Peyer's patch (tissue), 4 donors: Measurements from ENCODE around the gene ERC1. TPM values are rescaled to one million over a fixed set of nuclear protein-coding genes. Genes with fewer than 3 reads are reported as not detected.

Experiments
- DNase-seq, 3 donors: peaks; one replicate each; pipeline ENCODE4 v3.0.0-alpha.2; 2017 to 2019
- H3K27ac ChIP-seq, 4 donors: fragments of 200-600 bp; sonication (generic); one replicate each; pipeline ENCODE4 v1.5.1; 2016 to 2019
- H3K27me3 ChIP-seq, 2 donors: fragments of 200-600 bp; sonication (generic); one replicate each; pipeline ENCODE4 v1.5.1; 2019
- H3K36me3 ChIP-seq, 3 donors: fragments of 200-600 bp; sonication (generic); one replicate each; pipeline ENCODE4 v1.5.1; 2016 to 2019
- H3K4me1 ChIP-seq, 4 donors: fragments of 200-600 bp; sonication (generic); one replicate each; pipeline ENCODE4 v1.5.1; 2016 to 2019
- H3K4me3 ChIP-seq, 4 donors: fragments of 200-600 bp; sonication (generic); 1 replicate in 3 of 4; 2 replicates in 1 of 4; pipeline ENCODE4 v1.5.1; 2016 to 2019; ENCODE audit warnings: mild to moderate bottlenecking in 1 of 4
- H3K9me3 ChIP-seq, 4 donors: fragments of 200-600 bp; sonication (generic); one replicate each; pipeline ENCODE4 v1.5.1; 2016 to 2019; ENCODE audit warnings: mild to moderate bottlenecking in 1 of 4
- CTCF ChIP-seq, 6 experiments: fragments of 450-650 bp in 4 of 6; fragments of 200-600 bp in 2 of 6; sonication (generic) in 1 of 6; IDR thresholded peaks; one replicate each; pipeline ENCODE4 v1.5.1; 2017 to 2019; ENCODE audit warnings: antibody characterized with exemption in 6 of 6, mild to moderate bottlenecking in 3 of 6, moderate library complexity in 1 of 6
- POLR2A ChIP-seq, 2 donors: fragments of 450-650 bp; IDR thresholded peaks; one replicate each; pipeline ENCODE4 v1.5.1; 2017; ENCODE audit warnings: antibody characterized with exemption in 2 of 2, mild to moderate bottlenecking in 2 of 2, moderate library complexity in 2 of 2
- total RNA-seq, 4 donors: library from RNA; depleted of rRNA; stranded (reverse); fragments of >200 nt; gene quantifications; one replicate each; pipeline ENCODE4 v1.1.0, GENCODE V29; 2016

ERC1 gene
- total RNA-seq, 4 donors from 2014 or later: 26.5 to 184 (median 31.7) TPM

DNA sequence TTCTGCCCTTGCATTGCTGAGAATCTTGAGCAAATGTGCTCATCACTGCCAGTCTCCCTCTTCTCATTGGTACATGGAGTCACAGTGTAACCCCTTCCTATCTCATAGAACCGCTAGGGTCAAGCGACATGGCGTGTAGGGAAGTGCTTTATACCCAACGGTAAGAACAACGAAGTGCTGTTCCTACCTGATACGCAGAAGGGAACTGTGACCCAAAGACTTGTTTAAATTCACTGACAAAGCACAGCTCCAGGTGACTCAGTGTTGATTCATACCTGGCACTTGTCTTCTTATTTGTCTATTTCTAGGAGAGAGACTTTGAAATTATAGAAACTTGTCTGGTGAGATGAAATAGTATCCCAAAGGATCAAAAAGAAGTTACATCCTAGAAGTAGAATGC, 549.7 kb downstream of the ERC1 start:
- no peak overlapping the region for H3K4me3 ChIP-seq
- no peaks in the 10 kb centered on the region for H3K27me3 ChIP-seq
- no peaks in the 10 kb centered on the region for H3K9me3 ChIP-seq
- no peaks in the 10 kb centered on the region for H3K4me1 ChIP-seq
- DNase-seq: no peak
- no peak for TF ChIP-seq CTCF (IDR thresholded peaks at IDR 0.05)
- no peak for TF ChIP-seq POLR2A (IDR thresholded peaks at IDR 0.05)
- no peak overlapping the region for H3K27ac ChIP-seq
- H3K36me3 ChIP-seq: no peaks in the 10 kb centered on the region

DNA sequence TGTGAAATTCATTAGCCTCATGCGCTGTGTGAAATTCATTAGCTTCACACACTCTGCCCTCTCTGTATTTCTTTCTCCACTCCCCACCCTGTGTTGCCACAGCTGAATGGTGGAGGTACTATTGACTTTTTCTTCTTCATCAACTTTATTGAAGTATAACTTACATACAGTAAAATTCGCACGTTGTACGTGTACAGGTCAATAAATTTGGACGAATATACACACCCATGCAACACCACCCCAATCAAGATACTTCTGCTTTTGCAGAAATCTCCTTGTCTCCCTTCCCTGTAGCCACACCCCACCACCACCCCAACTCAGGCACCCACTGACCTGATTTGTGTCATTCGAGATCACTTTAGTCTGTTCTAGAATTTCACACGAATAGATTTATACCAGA, 551.6 kb downstream of the ERC1 start:
- Histone ChIP-seq H3K27me3 (no peaks in the 10 kb centered on the region), H3K36me3 (no peaks in the 10 kb centered on the region), H3K9me3 (no peaks in the 10 kb centered on the region), H3K27ac (no peak overlapping the region), H3K4me3 (no peak overlapping the region), H3K4me1 (no peaks in the 10 kb centered on the region)
- TF ChIP-seq POLR2A (IDR thresholded peaks at IDR 0.05) (no peak), CTCF (IDR thresholded peaks at IDR 0.05) (no peak)
- DNase-seq: no peak

DNA sequence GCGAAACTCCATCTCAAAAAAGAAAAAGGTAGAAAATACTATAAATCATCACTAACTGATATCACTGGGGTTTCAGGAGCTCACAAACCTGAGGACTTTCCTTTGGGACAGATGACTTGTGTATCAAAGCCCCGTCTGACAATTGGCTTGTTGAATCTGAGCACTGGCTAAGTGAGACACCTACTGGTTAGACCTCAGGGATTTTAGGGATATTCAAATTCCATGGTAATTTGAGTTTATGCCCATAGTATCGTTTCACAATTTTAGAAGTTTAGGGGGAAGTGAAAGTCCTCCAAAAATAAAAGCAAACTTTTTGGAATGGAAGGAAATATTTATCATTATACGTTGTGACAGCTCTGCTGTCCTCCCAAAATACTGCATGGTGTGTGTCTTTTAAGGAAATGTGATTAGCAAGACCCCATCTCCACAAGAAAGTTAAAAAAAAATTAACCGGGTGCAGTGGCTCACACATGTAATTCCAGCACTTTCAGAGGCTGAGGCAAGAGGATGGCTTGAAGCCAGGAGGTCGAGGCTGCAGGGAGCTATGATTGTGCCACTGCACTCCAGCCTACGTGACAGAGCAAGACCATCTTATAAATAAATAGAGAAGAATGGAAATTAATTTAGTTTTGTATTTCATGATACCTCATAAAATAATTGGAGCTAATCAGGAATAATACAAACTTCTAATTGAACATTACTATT, 554.1 kb downstream of the ERC1 start:
- Histone ChIP-seq H3K27me3 (no peaks in the 10 kb centered on the region), H3K4me3 (no peak overlapping the region), H3K27ac (no peak overlapping the region), H3K36me3 (no peaks in the 10 kb centered on the region), H3K9me3 (no peaks in the 10 kb centered on the region), H3K4me1 (no peaks in the 10 kb centered on the region)
- DNase-seq: no peak
- peak in 3 of 6 experiments; percentile 28 to 41 (median 37) for TF ChIP-seq CTCF (IDR thresholded peaks at IDR 0.05)
- no peak for TF ChIP-seq POLR2A (IDR thresholded peaks at IDR 0.05)

Other genes with a start within 250 kb of the ERC1 start
- 100 to 1,000 TPM in 3 of 4 donors, 10 to 100 TPM in 1; 83.2 to 198 (median 144) TPM for gene WNK1, start 238.6 kb upstream of the ERC1 start, total RNA-seq
- 10 to 100 TPM; 14.2 to 59.4 (median 25.3) TPM for gene RAD52, start 41.5 kb upstream of the ERC1 start, total RNA-seq